T-helper 17 cell (primary cell): ENCODE results near the gene C1orf115. TPM values are rescaled to one million over a fixed set of nuclear protein-coding genes. Genes with fewer than 3 reads are reported as not detected.
"Not testable (repeated sequence)": the region's sequence is repeated elsewhere in the genome, so short reads cannot be mapped to it uniquely, and the experiment has no call there.

Experiments
- ATAC-seq: fragments of 150-1000 bp; cut with Tn5 transposase; 2 replicates; pipeline ENCODE4 v1.10.0; 2021; ENCODE audit warnings: mild to moderate bottlenecking, moderate library complexity
- DNase-seq, 3 donors: peaks; one replicate each; pipeline versions ENCODE4 v3.0.0 to v3.0.0-alpha.2; 2020 to 2021
- H3K9me3 ChIP-seq: one replicate; pipeline ENCODE4 v1.7.0; 2013; ENCODE audit warnings: low read length, mild to moderate bottlenecking; ENCODE audit not compliant: control insufficient read depth, poor library complexity, severe bottlenecking
- H3K27ac Mint-ChIP-seq: one replicate; pipeline ENCODE4 v1.8.0; 2022; ENCODE audit warnings: mild to moderate bottlenecking, moderate library complexity, mixed read lengths
- H3K27me3 Mint-ChIP-seq: one replicate; pipeline ENCODE4 v1.8.0; 2022; ENCODE audit warnings: mixed read lengths
- H3K36me3 Mint-ChIP-seq: one replicate; pipeline ENCODE4 v1.8.0; 2022; ENCODE audit warnings: low read depth, mixed read lengths
- H3K4me1 Mint-ChIP-seq: one replicate; pipeline ENCODE4 v1.8.0; 2022; ENCODE audit warnings: mild to moderate bottlenecking, mixed read lengths
- H3K4me3 Mint-ChIP-seq: one replicate; pipeline ENCODE4 v1.8.0; 2022; ENCODE audit warnings: mild to moderate bottlenecking, moderate library complexity, mixed read lengths
- total RNA-seq, 4 donors: library from RNA in 2 of 4; stranded (reverse) in 2 of 4; gene quantifications; one replicate each; pipeline ENCODE4 v1.2.3 and lab custom pipeline; 2022 to 2026

Gene C1orf115
- total RNA-seq, 2 donors from 2014 or later = 0.50 to 2.1 TPM

DNA sequence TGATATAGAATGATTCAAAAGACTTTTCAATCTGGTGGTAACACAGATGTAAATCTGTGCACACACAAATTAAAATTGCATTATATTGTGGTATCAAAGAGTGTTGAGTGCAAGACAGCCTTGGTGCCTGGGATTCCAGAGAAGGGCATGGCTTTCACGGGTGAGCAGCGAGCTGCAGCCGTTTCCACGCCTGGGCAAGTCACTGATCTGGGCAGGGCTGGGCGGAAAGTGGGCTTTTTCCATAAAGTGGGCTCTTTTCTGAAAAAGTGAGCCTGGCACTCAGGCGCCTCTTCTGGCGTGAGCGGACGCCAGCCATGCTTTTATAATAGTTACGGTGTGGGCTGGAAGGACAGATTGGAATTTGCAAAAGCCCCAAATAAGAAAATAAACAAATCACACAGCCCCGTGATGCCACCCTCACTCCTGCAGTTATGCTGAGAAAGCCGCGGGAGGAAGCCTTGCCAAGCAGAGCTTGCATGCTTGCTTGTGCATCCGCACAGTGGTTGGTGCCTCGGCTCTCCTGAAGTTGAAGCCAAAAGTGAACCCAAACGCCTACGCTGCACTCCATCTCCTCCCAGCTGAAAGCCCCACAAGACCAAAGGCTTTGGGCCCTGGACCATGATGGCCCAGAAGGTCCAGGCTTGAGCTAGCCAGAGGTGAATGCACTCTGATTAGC is 7.1 kb upstream of the C1orf115 start:
- ATAC-seq (no peak), DNase-seq (no peak)
- no peaks in the 10 kb centered on the region for H3K9me3 ChIP-seq
- H3K4me3 Mint-ChIP-seq = no peak overlapping the region
- H3K27ac Mint-ChIP-seq = no peak overlapping the region
- peaks cover 3% of the 10 kb centered on the region for H3K36me3 Mint-ChIP-seq
- H3K4me1 Mint-ChIP-seq = peaks cover 6% of the 10 kb centered on the region
- peaks cover 12% of the 10 kb centered on the region for H3K27me3 Mint-ChIP-seq

DNA sequence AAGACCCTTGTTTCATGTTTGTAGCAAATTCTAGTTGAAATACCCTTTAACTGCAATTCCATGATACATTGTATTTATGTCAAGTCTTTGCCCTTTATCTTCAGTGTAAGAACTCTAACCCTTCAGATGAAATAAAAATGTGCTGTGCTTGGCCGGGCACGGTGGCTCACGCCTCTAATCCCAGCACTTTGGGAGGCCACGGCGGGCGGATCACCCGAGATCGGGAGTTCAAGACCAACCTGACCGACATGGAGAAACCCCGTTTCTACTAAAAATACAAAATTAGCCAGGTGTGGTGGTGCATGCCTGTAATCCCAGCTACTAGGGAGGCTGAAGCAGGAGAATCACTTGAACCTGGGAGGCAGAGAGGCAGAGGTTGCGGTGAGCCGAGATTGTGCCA is 6.4 kb upstream of the C1orf115 start:
- not testable (repeated sequence) for H3K4me3 Mint-ChIP-seq, ATAC-seq, H3K27ac Mint-ChIP-seq, H3K36me3 Mint-ChIP-seq, H3K9me3 ChIP-seq, H3K4me1 Mint-ChIP-seq, DNase-seq
- peaks cover 12% of the 10 kb centered on the region for H3K27me3 Mint-ChIP-seq

DNA sequence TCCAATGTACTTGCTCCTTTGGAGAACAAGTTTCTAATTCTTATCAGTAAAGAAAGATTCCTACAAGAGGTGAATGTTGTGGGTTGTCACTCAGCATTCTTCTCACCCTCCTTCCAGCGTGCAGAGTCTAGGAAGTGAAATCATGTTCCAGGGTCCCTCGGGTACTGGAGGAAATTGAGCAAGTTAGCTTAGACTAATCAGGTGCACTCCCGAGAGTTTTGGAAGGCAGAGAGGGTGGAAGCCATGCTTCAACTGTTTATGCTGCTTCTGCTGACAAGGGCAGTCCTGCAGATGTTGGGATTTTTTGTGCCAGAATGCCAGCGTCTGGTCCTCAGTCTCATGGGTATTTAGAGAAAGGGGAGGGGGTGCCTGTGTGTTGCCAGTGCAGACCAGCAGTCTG is 5.3 kb upstream of the C1orf115 start:
- H3K27me3 Mint-ChIP-seq = peaks cover 12% of the 10 kb centered on the region
- H3K4me1 Mint-ChIP-seq = peaks cover 8% of the 10 kb centered on the region
- ATAC-seq (no peak), DNase-seq (no peak)
- no peak overlapping the region for H3K4me3 Mint-ChIP-seq
- no peak overlapping the region for H3K27ac Mint-ChIP-seq
- H3K9me3 ChIP-seq = no peaks in the 10 kb centered on the region
- H3K36me3 Mint-ChIP-seq = peaks cover 2% of the 10 kb centered on the region

DNA sequence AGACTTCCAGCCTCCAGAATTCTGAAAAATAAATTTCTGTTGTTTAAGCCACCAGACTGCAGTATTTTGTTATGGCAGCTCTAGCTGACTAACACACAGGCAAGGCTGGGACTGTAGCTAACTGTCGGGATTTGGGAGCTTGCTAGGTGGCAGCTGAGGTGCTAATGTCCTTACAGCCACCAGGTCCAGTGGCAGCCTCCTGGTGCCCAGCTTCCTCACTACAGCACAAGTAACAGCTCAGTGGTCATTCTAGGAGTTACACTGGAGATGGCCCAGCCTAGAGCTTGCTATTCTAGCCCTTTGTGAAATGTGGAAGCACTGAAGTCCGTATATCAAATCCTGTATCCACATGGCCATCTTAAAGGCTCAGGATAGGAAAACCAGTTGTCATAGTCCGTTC is 4.3 kb upstream of the C1orf115 start:
- Mint-ChIP-seq H3K4me1 (peaks cover 11% of the 10 kb centered on the region), H3K27me3 (peaks cover 12% of the 10 kb centered on the region), H3K36me3 (peaks cover 2% of the 10 kb centered on the region), H3K27ac (no peak overlapping the region), H3K4me3 (no peak overlapping the region)
- no peaks in the 10 kb centered on the region for H3K9me3 ChIP-seq
- ATAC-seq = no peak
- DNase-seq = no peak

DNA sequence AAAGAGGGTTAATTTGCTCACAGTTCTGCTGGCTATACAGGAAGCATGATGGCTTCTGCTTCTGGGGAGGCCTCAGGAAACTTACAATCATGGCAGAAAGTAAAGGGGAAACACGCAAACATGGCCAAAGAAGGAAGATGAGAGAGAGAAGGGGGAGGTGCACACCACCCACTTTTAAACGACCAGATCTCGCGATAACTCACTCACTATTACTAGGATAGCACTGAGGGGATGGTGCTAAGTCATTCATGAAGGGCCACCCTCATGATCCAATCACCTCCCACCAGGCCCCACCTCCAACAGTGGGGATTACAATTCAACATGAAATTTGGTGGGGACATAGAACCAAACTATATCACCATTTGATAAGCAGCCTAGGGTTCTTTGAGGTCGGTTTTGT is 2.4 kb upstream of the C1orf115 start:
- peaks cover 16% of the 10 kb centered on the region for H3K27me3 Mint-ChIP-seq
- no peak overlapping the region for H3K27ac Mint-ChIP-seq
- H3K4me1 Mint-ChIP-seq = peaks cover 12% of the 10 kb centered on the region
- H3K36me3 Mint-ChIP-seq = peaks cover 2% of the 10 kb centered on the region
- H3K9me3 ChIP-seq = no peaks in the 10 kb centered on the region
- ATAC-seq (no peak), DNase-seq (no peak)
- H3K4me3 Mint-ChIP-seq = no peak overlapping the region

DNA sequence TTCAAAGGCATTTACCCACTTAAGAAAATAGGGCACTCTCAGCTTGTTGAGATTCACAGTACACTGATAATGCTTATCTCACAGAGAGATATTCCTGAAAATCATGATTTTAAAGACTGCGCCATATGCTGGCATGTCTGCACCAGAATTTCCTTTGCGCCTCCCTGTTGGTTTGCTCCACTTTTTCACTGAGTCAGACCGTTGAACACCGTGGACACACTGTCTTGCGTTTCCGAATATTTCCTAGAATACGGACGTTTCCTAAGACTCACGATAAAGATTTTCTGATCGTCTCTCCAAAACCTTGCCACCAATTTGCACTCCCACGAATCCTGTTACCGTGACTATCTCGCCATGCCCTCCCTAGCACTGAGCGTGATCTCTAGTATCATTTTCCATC is 497 bp upstream of the C1orf115 start:
- Mint-ChIP-seq H3K36me3 (peaks cover 2% of the 10 kb centered on the region), H3K27me3 (peaks cover 17% of the 10 kb centered on the region), H3K4me3 (peak overlapping the region; percentile 87), H3K27ac (no peak overlapping the region), H3K4me1 (peaks cover 12% of the 10 kb centered on the region)
- DNase-seq = no peak
- H3K9me3 ChIP-seq = no peaks in the 10 kb centered on the region
- ATAC-seq = no peak

DNA sequence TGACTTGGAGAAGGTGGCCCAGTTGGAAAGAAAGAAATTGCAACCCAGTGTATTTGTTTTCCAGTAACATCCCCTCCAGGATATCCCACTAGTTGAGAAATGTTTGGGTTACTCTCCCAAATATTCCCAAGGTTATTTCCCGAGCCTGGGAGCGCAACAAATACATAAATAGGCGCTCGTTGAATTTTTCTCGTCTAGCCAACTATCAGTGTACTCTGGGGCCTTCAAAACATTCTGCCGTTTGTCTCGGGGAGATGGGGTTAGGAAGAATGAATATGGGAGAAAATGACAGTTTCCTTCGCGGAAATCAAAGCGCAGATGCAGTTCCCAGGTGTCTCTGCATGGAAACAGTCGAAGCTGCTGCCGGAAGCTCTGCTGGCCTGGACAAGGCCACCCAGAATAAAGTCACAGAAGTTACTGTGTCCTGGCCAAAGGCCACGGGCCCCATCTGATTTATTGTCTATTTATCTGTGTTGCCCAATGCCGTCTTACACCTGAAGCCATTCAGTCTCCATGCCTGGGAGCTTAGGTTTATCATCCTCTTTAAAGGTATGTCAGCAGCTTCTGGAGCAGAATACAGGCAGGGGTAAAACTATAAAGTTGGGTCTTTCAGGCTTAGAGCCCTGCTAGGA is 1.0 kb downstream of the C1orf115 start:
- H3K4me1 Mint-ChIP-seq = peaks cover 12% of the 10 kb centered on the region

DNA sequence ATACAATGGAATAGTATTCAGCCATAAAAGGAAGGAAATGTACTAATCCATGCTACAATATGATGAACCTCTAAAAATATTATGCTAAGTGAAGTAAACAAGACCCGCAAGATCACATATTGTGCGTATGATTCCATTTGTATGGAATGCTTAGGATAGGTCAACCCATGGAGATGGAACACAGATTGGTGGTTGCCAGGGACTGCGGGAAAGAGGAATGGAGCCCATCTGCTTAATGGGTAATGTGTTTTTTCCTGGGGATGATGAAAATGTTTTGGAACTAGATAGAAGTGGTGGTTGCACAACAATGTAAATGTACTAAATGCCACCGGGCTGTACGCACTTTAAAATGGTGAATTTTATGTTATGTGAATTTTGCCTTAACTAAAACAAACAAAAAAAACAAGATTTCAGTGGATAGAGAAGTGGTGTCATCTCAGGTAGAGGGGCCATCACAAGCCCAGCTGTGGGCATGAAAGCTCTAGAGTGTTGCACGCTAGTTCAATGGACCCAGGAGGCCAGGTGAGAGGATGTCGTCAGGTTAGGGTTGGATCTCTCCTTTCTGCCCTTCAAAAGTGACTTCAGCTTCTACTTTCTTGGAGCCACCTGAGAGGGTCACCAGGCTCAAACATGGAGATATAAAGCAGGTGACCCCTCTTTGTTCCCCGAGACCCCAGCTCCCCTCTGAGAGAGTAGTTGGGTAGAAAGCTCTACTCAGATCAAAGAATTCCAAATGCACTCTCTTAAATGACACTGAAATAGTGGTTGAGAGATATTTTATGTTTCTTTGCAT is 2.5 kb downstream of the C1orf115 start:
- no peaks in the 10 kb centered on the region for H3K9me3 ChIP-seq
- H3K27me3 Mint-ChIP-seq = peaks cover 9% of the 10 kb centered on the region
- no peak overlapping the region for H3K4me3 Mint-ChIP-seq
- DNase-seq (no peak), ATAC-seq (no peak)
- H3K36me3 Mint-ChIP-seq = peaks cover 5% of the 10 kb centered on the region
- no peak overlapping the region for H3K27ac Mint-ChIP-seq
- peaks cover 15% of the 10 kb centered on the region for H3K4me1 Mint-ChIP-seq

More for the DNA sequence above, 1.0 kb downstream of the C1orf115 start:
- DNase-seq = no peak
- Mint-ChIP-seq H3K36me3 (peaks cover 2% of the 10 kb centered on the region), H3K27ac (no peak overlapping the region), H3K4me3 (peak overlapping the region; percentile 87), H3K27me3 (peaks cover 12% of the 10 kb centered on the region)
- no peak for ATAC-seq
- no peaks in the 10 kb centered on the region for H3K9me3 ChIP-seq

DNA sequence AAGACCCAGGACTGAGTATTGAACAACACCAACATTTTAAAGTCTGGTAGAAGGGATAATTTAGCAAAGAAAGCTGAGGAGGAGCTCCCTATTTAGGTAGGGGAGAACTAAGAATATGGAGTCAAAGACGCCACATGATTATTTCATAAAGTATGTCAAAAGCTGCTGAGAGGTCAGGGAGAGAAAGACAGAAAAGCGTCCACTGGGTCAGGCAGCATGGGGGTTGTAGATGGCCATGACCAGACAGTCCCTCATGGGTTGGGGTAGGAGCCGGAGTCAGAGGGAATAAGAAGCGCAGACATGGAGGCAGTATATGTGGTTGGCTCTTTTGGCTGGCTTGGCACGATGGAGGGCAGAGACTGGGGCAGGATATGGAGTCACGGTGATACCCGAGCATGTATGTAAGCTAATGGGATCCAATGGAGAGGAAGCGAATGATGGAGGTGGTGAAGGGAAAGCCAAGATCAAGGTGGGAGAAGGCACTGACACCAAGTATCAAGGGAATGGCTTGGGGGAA is 4.8 kb downstream of the C1orf115 start:
- H3K4me1 Mint-ChIP-seq = peaks cover 12% of the 10 kb centered on the region
- peaks cover 2% of the 10 kb centered on the region for H3K36me3 Mint-ChIP-seq
- H3K27ac Mint-ChIP-seq = no peak overlapping the region
- no peak overlapping the region for H3K4me3 Mint-ChIP-seq
- ATAC-seq (no peak), DNase-seq (no peak)
- no peaks in the 10 kb centered on the region for H3K9me3 ChIP-seq
- H3K27me3 Mint-ChIP-seq = peaks cover 5% of the 10 kb centered on the region

DNA sequence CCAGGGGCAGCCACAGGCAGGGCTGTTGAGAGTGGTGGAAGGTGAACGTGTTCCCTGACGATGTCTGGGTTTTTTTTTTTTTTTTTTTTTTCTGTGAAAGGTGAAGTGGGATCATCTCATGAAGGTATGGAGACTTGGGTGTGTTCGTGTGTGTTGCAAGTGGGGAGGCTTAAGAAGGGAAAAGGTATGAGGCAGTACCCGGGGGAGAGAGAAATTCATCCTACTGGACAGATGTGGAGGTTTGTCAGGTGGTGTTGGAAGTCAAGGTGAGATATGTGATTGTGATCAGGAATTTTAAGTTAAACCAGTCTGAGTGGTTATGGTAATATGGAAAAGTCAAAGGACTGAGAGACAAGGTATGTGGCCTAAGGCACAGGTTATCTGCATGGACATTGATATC is 5.3 kb downstream of the C1orf115 start:
- Mint-ChIP-seq H3K27ac (no peak overlapping the region), H3K4me3 (no peak overlapping the region), H3K4me1 (peaks cover 9% of the 10 kb centered on the region), H3K27me3 (peaks cover 5% of the 10 kb centered on the region), H3K36me3 (peaks cover 2% of the 10 kb centered on the region)
- DNase-seq (no peak), ATAC-seq (no peak)
- H3K9me3 ChIP-seq = no peaks in the 10 kb centered on the region

DNA sequence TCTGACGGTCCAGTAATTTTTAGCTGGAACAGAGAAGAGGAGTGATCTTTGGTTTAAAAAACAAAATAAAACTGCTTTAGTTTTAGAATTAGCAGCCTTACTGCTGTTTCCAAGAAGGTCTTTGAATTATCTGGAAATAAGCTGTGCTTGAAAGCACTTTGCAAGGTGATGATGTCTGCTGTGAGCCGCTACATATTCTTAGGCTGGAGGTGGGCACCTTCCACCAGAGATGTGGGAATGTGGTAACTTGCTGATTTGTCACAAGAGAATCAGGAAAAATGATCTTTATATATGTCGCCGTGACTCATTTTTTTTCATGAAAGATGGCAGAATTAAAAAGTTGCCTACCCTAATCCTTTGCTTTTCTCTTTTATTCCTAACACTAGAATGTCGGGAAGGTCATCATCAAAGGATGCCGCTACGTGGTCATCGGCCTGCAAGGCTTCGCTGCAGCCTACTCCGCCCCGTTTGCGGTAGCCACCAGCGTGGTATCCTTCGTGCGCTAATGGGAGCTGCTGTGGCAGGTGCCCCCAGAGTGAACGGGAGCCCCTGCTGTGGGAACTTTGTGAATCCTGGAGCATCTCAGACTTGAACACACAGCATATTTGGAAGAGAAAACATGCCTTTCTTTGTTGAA is 6.2 kb downstream of the C1orf115 start:
- Mint-ChIP-seq H3K27me3 (peaks cover 5% of the 10 kb centered on the region), H3K36me3 (peaks cover 2% of the 10 kb centered on the region), H3K4me3 (no peak overlapping the region), H3K4me1 (peaks cover 9% of the 10 kb centered on the region), H3K27ac (no peak overlapping the region)
- no peak for DNase-seq
- ATAC-seq = no peak
- no peaks in the 10 kb centered on the region for H3K9me3 ChIP-seq

DNA sequence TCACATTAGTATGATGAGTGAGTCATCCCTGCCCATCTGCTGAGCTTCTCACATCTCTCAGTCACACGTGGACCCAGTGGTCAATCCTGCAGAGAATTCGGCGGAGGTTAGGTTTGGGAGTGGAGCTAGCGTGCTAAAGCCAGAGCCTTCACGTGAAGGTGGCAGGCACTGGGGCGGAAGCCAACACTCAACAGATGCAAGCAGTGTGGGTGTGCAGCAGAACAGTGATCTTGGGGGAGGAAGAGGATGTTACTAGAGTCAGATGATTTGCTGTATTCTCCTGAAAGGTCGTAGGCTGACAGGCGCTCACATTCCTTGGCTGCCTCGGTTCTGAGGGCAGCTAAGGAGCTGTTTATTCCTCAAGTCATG is 6.7 kb downstream of the C1orf115 start:
- Mint-ChIP-seq H3K4me1 (peaks cover 7% of the 10 kb centered on the region), H3K27ac (no peak overlapping the region), H3K27me3 (peaks cover 6% of the 10 kb centered on the region), H3K4me3 (no peak overlapping the region), H3K36me3 (peaks cover 2% of the 10 kb centered on the region)
- no peak for DNase-seq
- H3K9me3 ChIP-seq = no peaks in the 10 kb centered on the region
- no peak for ATAC-seq

DNA sequence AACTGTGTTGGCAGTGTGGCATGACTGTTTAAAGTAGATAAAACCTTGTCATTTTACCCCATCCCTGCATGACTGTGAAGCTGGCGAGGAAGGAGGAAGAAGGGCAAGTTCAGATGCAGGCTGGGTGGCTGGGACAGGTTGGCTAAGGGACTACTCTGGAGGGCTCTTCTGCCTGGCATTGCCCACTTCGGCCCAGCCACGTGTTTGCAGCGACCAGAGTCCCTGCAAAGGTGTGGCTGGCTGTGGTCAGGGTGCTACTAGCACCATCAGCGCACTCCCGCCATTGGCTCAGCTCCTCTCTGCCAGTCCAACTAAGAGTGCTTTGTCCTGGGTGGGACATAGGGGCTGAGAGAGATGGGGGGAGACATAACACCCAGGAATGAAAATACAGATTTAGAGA is 7.2 kb downstream of the C1orf115 start:
- DNase-seq (no peak), ATAC-seq (no peak)
- Mint-ChIP-seq H3K27ac (no peak overlapping the region), H3K36me3 (peaks cover 2% of the 10 kb centered on the region), H3K4me3 (no peak overlapping the region), H3K4me1 (peaks cover 10% of the 10 kb centered on the region), H3K27me3 (peaks cover 11% of the 10 kb centered on the region)
- no peaks in the 10 kb centered on the region for H3K9me3 ChIP-seq
